Measurements from ENCODE around the gene HM13. TPM values are rescaled to one million over a fixed set of nuclear protein-coding genes. Genes with fewer than 3 reads are reported as not detected.
A peak's percentile ranks its signal among the peaks of the same experiment; 100 is the strongest.

The HM13 gene
- total and polyA plus RNA-seq, 9 of the 15 experiments (the other 6 are each of a cell fraction or from before 2014, with no cell fraction given): 7.7 to 136 (median 74.5) TPM

DNA sequence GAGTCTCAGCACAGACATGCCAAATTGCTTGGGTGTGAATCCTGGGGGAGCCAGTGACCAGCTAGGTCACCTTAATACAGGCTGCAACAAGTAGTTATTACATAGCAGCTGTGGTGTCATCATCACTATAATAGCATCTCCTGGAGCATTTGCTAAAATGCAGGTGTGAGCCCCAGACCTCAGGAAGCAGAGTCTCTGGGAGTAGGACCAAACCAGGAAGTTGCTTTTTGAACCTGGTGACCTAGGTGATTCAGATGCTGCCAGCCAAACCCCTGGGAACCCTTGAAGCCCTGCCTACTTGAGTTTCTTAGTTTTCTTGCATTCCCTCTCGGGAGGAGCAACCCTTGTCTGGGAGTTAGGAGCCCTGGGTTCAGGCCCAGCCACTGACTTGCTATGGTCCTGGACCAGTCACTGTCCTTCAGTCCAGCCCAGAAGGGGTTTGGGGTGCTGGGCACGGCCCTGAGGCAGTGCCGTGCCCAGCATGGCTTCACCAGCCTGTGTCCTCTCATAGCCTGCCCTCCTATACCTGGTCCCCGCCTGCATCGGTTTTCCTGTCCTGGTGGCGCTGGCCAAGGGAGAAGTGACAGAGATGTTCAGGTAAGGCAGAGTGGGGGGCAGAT, 51.6 kb downstream of the HM13 start:
- Histone ChIP-seq H3K27ac (ENCODE audit: extremely low read depth, low read depth, low read length) (no peak overlapping the region), H3K4me2 (ENCODE audit: insufficient read depth, low read length) (no peak overlapping the region), H3K9me3 (replicated peaks; ENCODE audit: control insufficient read depth, insufficient read depth, low read depth, low read length) (no peaks in the 10 kb centered on the region), H3K4me1 (replicated peaks in 1 of 2; ENCODE audit: control insufficient read depth in 2 of 2, insufficient read depth in 2 of 2, low read length in 2 of 2) (peaks cover 10 to 41% of the 10 kb centered on the region in 2 experiments; a peak in 4 of 5 replicates), H3K4me3 (no peak overlapping the region), H3K79me2 (ENCODE audit: control insufficient read depth, insufficient read depth, low read length) (no peaks in the 10 kb centered on the region; the same call in 2 of the 3 replicates), H3K9ac (ENCODE audit: insufficient read depth in 1 of 2, low read depth in 2 of 2, low read length in 2 of 2) (peak overlapping the region in 1 of 2 experiments; percentile 67; a peak in 2 of 4 replicates), H3K36me3 (ENCODE audit: control insufficient read depth, insufficient read depth, low read length) (peaks cover 91% of the 10 kb centered on the region), H2AFZ (ENCODE audit: low read depth, low read length) (no peak overlapping the region), H3K27me3 (ENCODE audit: control insufficient read depth in 2 of 2, insufficient read depth in 2 of 2, low read length in 2 of 2) (no peaks in the 10 kb centered on the region), H3K9me1 (ENCODE audit: control insufficient read depth, insufficient read depth, low read length) (peaks cover under 1% of the 10 kb centered on the region), H4K20me1 (replicated peaks; ENCODE audit: control insufficient read depth, insufficient read depth, low read length) (no peaks in the 10 kb centered on the region)
- CTCF ChIA-PET (ENCODE audit: low intra/inter-chr PET ratio): interaction anchor here (12.8 kb wide), 1 partner anchor 47 kb away, joined by 304 read pairs; no protein-coding TSS in a partner anchor
- intact Hi-C loops (cut with micrococcal nuclease): no loop called here
- no peak for FAIRE-seq
- BruUV-seq (replicated peaks): no TSS peak
- no peak for DNase-seq (ENCODE audit: extremely low read depth in 1 of 4, low spot score in 3 of 4)
- WGBS (ENCODE audit: insufficient coverage, low coverage, missing lambda C conversion rate): 96% methylated on average over 6 of the region's 6 CpGs
- in situ Hi-C loops (cut with MboI): no loop called here
- TF ChIP-seq POLR2G (IDR thresholded peaks at IDR 0.05; ENCODE audit: low read depth, low read length): peak; percentile 70
- TF ChIP-seq FIP1L1 (IDR thresholded peaks at IDR 0.05; ENCODE audit: low read depth, low read length, poor library complexity, severe bottlenecking): no peak
- TF ChIP-seq, protein P1, sequence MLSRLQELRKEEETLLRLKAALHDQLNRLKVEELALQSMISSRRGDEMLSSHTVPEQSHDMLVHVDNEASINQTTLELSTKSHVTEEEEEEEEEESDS (CRISPR knock-in tag; IDR thresholded peaks at IDR 0.05): no peak
- TF ChIP-seq ZNF165 (CRISPR knock-in tag; IDR thresholded peaks at IDR 0.05; ENCODE audit: borderline replicate concordance): no peak
- TF ChIP-seq RBM22 (IDR thresholded peaks at IDR 0.05; ENCODE audit: low read depth, low read length, poor library complexity, severe bottlenecking): peak; percentile 36
- TF ChIP-seq CBX2 (IDR thresholded peaks at IDR 0.05; ENCODE audit: insufficient read depth, low read length, poor library complexity, severe bottlenecking): no peak
- ATAC-seq: no peak
- POLR2A ChIA-PET: interaction anchor here (0.6 to 5.9 kb wide), 6 partner anchors 9 to 67 kb away, joined by 3 to 73 read pairs (median 4); partner anchors contain the start of gene ID1
